GM12892 (cell line): Measurements from ENCODE around the gene SLC4A11.

Experiments
- POLR2A ChIP-seq: IDR thresholded peaks from 2 replicates; pipeline ENCODE4 v1.6.1; 2011; ENCODE audit warnings: low read depth, low read length, control low read depth
- POLR2AphosphoS5 ChIP-seq: IDR thresholded peaks from 2 replicates; pipeline ENCODE4 v1.6.1; 2011; ENCODE audit warnings: low read depth, low read length, control low read depth
- TAF1 ChIP-seq: IDR thresholded peaks from 2 replicates; pipeline ENCODE4 v1.6.1; 2011; ENCODE audit warnings: low read depth, mild to moderate bottlenecking, control low read depth, low read length, borderline replicate concordance

GRCh38 chr20:3231116-3231515 is 7.9 kb downstream of the SLC4A11 start:
- TF ChIP-seq POLR2AphosphoS5 = no peak
- no peak for TF ChIP-seq POLR2A
- no peak for TF ChIP-seq TAF1
